22Rv1 (cell line): ENCODE results near the gene DCTN3.

Experiments
- ZFX ChIP-seq: fragments of 450-650 bp; IDR thresholded peaks from 2 replicates; pipeline ENCODE4 v1.6.1; 2017; ENCODE audit warnings: antibody characterized with exemption, borderline replicate concordance
- TF ChIP-seq, protein P1 (sequence below): fragments of 450-650 bp; IDR thresholded peaks from 2 replicates; pipeline ENCODE4 v1.5.1; 2017; ENCODE audit warnings: mild to moderate bottlenecking

DNA sequence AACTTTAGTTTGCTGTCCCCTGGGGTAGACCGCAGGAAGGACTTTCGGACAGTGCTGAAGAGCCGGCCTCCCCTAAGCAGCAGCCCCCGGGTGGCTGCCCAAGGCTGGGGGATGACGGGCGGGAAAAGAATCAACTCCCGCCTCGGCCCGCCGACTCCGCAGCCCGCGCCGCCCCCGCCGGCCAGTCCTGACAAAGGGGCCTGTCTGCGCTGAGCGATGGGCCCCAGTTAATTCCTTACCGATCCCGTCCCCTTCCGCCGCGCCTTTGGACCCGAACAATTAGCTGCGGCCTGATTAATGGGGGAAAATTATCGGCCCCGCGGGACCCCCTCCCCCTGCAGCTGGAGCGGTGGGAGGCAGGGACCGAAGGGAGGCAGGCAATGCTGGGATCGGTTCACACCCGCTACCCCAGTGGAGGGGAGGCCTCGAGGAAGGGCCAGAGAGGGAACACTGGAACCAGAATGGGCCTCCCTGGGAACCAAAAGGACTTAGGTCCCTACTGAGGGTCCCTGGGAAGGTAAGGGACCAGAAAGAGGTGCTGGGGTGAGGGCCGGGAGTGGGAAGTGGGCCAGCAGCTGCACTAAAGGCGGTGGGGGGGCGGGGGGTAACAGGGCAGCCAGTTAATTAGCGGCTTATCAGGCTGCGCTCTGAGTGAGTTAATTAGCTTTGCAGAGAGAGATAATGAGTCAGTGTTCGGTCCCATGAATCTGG, 4.3 kb upstream of the DCTN3 start:
- TF ChIP-seq, protein P1, sequence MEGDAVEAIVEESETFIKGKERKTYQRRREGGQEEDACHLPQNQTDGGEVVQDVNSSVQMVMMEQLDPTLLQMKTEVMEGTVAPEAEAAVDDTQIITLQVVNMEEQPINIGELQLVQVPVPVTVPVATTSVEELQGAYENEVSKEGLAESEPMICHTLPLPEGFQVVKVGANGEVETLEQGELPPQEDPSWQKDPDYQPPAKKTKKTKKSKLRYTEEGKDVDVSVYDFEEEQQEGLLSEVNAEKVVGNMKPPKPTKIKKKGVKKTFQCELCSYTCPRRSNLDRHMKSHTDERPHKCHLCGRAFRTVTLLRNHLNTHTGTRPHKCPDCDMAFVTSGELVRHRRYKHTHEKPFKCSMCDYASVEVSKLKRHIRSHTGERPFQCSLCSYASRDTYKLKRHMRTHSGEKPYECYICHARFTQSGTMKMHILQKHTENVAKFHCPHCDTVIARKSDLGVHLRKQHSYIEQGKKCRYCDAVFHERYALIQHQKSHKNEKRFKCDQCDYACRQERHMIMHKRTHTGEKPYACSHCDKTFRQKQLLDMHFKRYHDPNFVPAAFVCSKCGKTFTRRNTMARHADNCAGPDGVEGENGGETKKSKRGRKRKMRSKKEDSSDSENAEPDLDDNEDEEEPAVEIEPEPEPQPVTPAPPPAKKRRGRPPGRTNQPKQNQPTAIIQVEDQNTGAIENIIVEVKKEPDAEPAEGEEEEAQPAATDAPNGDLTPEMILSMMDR = no peak
- no peak for TF ChIP-seq ZFX
